ENCODE data around the gene KIF3A. TPM values are rescaled to one million over a fixed set of nuclear protein-coding genes. Genes with fewer than 3 reads are reported as not detected.

KIF3A gene
- total RNA-seq = 20.7 TPM

DNA sequence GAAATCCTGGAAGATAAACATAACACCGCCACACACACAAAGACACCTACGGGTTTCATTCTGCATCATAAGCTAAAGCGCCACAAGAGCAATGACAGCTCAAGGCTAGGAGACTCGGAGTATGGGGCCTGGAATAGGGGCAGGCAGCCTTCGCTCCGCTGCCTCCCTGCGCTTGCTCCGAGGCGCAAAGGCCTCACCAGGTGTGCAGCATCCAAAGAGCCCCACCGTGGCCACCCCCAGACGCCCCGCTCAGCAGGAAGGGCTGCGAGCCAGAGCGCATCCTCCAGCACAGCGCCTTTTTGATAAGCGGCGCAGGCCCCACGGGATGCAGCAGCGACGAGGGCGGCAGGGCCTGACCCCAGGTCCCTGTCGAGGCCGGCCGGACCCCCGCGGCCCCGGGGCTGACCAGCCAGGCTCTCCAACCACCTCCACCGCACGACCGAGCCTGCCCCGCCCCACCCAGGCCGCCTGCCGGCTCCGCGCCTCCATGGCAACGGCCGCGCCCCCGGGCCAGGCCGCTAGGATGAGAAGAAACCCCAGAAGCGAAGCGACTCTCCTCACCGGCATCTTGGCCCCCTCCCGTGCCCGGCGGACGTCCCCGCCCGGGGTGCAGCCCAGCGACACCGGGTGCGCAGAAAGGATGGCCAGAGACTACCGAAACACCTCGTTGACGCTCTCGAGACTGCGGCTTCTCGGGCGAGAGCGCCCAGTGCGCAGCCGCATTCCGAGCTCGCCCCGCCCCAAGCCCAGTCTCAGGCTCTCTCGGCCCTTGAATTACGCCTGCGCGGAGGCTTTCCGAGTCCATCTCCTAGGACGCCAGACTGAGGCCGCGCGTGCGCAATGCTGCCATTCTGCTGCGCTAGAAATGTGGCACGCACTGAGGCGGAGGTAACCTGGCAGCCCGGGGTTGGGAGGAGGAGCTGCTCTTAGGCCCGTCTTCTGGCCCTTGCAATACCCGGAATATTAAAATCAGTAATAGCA lies at the start of gene KIF3A:
Gene KIF3A, minus strand, starts transcription at position 694 of the 981 bp plus-strand sequence. Its CDS starts 127 bp downstream, at position 567.
- DNase-seq (ENCODE audit: low spot score) (peak; percentile 97), ATAC-seq (peak; percentile 100)
- intact Hi-C loops (cut with DNase I) = no loop called here

DNA sequence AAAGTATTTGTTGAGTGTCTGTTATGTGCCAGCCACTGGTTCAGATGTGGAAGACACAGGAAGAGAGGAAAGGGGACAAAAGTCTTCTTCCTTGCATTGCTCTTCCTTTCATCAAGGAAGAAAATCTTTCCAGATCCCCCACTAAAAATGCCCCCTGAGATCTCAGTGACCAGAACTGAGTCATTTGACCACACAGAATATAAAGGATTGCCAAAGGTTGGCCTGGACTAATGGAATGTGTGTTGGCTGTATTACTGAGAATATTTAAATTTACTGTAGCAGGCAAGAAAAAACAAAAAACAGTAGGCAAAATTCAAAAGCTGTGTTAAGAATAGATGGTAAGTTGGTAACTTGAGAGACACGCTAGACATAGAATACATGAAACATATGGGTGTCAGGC lies 49.7 kb upstream of the KIF3A start:
- no peak for ATAC-seq
- intact Hi-C loops (cut with DNase I) = no loop called here
- no peak for DNase-seq (ENCODE audit: low spot score)

DNA sequence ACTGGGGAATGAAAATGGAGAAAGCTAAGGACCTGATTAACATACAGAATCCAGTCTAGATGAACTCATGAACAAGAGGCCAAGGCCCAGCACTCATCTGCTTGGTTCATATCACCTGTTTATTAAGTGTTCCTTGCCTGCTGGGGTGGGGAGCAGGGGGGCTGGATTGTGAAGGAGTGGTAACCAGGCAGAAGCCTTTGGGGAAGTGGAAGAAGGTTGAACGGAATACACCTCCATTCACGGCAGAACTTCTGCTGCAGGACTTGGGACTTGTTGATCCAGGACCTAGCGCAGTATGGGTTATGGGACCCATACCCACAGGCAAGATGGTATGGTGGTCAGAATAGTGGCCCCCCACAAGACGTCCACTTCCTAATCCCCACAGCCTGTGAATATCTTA lies 48.5 kb upstream of the KIF3A start:
- intact Hi-C loops (cut with DNase I) = no loop called here
- ATAC-seq = no peak
- DNase-seq (ENCODE audit: low spot score) = no peak

DNA sequence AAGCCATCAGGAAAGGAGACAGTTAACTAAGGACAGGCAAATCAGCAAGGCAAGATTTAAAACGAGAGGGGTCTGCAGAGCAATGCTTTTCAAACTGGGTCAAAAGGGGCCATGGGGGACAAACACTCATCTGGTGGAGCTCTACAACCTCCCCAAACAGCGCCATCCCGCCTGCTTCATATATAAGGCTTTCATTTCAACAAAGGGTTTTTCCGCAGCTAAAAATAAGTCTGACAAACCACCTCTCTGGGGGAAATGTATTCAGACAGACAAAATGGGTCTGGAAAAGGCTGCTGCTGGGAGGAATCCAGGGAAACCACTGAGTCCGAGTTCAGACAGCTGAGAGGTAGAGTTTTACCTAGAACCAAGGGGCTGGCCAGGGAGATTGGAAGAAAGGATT lies 48.0 kb upstream of the KIF3A start:
- intact Hi-C loops (cut with DNase I) = no loop called here
- ATAC-seq (no peak), DNase-seq (ENCODE audit: low spot score) (no peak)

DNA sequence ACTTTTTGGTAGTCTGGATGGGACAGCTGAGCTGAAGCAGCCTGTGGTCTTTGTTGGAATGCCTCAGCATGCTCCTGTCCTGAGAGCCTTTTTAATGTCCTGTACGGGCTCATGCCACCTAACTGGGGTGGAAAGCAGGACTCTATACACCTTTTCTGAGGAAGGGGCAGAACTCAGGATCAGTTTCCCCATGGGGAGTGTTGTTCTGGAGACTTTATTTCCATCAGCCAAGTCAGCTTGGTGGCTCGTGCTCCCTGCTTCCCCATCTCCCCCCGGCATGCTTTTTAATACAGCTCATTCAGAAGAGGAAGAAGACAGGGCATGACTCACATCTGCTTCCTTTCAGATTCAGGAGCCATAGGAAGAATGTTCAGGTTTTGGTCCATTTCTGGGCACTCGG lies 44.8 kb upstream of the KIF3A start:
- ATAC-seq (no peak), DNase-seq (ENCODE audit: low spot score) (no peak)
- intact Hi-C loops (cut with DNase I) = no loop called here

DNA sequence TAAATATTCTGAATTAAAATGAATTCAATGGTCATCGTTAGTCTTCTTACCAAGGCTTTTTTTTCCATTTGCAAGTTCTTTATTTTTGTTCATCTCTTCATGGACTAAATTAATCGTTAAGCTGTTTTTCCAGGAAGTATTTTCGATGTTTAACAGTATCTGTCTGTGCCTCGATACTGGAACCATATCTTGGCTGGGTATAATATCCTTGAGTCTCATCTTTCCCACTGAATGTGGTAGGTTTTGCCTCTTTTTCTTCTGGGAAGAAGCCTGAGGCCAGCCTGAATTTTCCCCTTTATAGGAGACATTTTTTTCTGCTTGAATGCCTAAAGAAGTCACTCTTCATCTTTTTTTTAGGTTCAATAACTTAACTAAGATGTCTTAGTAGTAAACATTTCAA lies 43.7 kb upstream of the KIF3A start:
- intact Hi-C loops (cut with DNase I) = no loop called here
- no peak for DNase-seq (ENCODE audit: low spot score)
- ATAC-seq = no peak

DNA sequence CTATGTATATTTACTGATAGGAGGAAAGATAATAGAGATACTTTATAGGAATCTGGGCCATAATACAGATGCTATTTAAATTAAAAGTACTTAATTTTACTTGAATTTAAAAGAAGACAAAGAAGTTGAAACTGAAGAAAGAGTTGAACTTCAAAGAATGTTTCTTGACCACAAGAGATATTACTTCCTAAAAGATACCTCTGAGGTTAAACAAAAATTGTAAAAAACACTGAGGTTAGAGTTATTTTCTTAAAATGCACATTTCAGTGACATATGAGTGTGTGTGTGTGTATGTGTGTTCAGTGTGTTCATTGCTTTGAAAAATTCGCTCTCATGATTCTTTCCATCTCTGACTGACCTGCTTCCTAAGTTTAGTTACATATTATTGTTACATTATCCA lies 43.2 kb upstream of the KIF3A start:
- intact Hi-C loops (cut with DNase I) = no loop called here
- no peak for ATAC-seq

DNA sequence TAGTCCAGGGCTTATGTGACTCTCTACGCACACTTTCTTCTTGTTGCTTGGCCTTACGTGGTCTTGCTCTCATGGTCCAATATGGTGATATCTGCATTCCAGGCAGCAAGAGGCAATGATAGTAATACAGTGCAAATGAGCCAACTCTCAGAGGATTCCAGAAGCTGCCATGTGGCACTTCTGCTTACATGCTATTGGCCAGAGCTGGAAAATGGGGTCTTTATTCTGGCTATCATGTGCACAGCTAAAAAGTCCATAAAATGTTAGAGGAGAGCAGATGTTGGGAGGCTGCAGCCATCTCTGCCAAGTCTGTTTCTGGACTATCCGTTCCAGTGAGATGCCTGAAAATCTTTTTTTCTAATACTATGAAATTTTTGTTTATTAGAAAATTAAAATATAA lies 42.6 kb upstream of the KIF3A start:
- DNase-seq (ENCODE audit: low spot score) = no peak
- intact Hi-C loops (cut with DNase I) = no loop called here
- ATAC-seq = no peak

More for the DNA sequence above, 43.2 kb upstream of the KIF3A start:
- DNase-seq (ENCODE audit: low spot score) = no peak

DNA sequence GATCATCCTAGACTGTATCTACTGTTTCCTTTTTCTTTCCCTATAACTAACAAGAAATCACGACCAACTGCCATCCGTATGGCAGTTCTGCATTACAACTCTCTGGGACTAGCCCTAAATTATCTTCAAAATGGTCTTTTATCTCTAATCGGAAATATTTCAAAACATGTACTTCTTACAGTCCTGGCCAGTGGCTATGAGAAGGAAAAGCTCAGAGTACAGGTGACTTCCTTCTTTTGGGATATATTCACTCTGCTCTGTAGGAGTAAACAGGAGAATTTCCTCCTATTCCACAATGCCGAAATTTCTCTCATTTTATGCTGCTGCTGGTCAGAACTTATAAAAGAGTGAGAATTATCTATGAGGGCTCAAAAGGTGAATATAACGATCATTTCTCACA lies 41.5 kb upstream of the KIF3A start:
- DNase-seq (ENCODE audit: low spot score) (no peak), ATAC-seq (no peak)
- intact Hi-C loops (cut with DNase I) = no loop called here

DNA sequence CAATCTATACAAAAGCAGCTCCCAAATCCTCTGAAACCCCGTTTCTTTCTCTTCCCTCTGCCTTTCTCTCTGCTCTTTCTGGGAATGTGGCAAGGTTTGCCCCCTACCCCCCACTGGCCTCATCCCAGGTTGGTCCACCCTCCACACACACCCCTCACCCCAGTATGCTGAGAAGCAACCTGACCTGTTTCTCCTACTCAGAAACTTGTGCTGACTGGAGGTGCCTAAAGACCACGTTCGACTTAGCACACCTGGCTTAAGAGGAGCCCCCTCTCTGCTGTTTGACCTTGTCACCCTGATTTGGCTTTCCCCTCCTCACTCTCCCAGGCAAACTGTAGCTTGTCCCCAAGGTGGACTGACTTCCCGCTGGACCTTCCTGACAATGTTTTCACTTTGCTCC lies 40.8 kb upstream of the KIF3A start:
- ATAC-seq (no peak), DNase-seq (ENCODE audit: low spot score) (no peak)
- intact Hi-C loops (cut with DNase I) = no loop called here

DNA sequence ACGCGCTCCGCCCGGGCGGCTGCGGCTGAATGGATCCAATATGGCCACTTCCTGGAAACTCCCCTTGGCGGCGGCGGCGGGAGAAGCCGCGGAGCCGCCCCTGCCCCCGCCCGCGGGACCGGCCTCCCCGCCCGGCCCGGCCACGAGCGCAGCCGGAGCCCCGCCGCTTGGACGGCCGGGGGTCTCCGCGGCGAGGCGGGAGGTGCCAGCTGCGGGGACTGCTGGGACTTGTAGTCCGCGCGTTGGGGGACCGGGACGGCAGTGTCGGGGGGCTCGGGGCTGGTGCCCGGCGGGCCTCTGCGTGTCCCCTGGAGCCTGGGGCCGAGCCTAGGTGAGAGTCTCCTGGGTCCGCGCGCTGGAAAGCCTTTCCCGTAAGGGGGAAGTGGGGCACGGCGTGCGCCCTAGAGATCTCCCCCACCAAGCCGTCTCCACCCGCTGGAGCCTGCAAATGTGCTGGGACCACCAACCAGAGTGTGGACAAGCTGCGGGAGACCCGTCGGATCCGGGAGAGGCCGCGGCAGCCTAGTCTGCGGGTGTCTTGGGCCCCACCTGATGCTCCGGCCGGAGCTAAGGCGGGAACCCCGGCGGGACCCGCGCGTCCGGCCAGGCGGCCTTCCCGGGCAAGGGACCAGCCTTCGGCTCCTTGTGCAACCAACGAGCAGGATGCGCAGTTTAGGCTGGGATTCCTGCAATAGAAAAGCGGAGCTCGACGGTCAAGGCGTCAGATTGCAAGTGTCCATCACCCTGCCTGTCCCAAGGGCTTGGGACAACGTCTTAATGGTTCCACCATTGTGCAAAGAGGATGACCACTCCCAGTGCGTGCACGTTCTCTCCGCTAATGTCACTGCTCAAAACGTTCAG lies 40.1 kb upstream of the KIF3A start, which contains the start of gene SEPTIN8:
Gene SEPTIN8, minus strand, starts transcription at position 31 of the 861 bp plus-strand sequence. CDS start 102 bp downstream, outside the sequence.
- ATAC-seq (peak; percentile 72), DNase-seq (ENCODE audit: low spot score) (peak; percentile 76)
- intact Hi-C loops (cut with DNase I) = no loop called here

DNA sequence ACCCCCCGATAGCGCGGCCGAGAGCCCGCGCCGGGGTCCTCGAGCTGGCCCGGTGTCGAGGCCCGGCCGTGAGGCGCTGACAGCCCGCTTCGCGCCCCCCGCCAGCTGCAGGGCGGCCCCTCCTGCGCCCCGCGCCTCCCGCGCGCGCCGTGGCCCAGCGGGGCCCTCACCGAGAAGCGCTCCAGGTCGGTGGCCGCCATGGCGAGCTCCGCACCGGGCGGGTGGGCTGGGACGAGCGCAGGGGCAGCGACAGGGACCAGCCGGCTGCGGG lies 39.5 kb upstream of the KIF3A start:
- ATAC-seq = no peak

DNA sequence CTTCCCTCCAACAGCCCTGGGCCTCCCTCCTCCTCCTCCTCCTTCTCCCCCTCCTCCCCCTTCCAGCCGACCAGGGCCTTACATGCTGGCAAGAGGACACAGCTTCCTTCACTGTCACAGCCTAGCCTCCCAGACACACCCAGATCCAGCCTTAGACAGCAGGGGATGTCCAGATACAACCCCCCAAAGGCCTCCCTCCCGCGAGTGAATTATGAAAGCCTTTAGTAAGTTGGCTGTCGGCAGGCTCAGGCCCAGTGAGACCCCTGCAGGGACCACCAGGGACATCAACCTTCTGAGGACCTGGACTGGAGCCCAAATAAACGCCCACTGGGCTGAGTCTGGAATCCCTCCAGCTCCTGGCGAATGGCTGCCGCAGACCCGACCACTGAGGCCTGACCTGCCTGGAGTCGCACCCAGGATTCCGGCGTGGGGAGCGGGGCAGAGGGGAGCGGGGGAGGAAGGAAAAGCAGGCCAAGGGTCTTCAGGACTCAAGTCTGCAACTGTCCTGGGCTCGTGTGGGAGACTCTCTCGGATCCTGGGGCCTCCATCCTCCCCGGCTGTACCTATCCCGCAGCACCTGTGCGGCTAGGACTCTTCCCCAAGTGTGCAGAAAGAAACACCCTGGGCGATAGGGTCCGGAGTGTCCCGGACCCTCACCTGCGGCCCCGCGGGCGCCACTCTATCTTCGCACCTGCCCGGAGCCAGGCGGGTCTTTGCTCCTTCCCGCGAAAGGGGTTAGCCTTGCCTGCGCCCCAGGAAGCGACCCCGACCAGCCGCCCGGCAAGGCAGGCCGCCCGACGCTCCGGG lies 39.0 kb upstream of the KIF3A start:
- DNase-seq (ENCODE audit: low spot score) = no peak
- peak; percentile 48 for ATAC-seq
- intact Hi-C loops (cut with DNase I) = no loop called here

More for the DNA sequence above, 39.5 kb upstream of the KIF3A start:
- DNase-seq (ENCODE audit: low spot score) = no peak
- intact Hi-C loops (cut with DNase I) = no loop called here

DNA sequence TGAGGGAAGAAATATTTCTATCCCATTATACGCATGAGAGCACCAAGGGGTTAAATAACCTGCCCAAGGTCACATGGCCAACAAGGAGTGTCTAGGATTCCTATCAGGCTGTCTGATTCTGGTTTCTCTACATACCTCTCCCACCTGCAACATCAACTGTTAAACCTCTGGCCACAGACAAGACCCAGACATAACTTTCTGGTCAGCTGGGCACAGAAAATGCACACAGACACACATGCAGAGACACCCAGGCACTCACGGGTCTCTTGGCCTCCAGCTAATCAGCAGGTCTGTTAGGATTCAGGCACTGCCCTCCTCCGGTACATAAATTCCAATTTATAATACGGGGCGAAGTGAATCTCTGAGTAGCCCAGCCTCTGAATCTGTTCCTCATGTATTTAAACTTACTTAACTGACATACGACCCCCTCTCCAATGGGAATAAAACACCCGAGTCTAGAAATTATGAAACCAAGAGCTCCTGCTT lies 38.2 kb upstream of the KIF3A start:
- intact Hi-C loops (cut with DNase I) = no loop called here
- DNase-seq (ENCODE audit: low spot score) (no peak), ATAC-seq (no peak)

DNA sequence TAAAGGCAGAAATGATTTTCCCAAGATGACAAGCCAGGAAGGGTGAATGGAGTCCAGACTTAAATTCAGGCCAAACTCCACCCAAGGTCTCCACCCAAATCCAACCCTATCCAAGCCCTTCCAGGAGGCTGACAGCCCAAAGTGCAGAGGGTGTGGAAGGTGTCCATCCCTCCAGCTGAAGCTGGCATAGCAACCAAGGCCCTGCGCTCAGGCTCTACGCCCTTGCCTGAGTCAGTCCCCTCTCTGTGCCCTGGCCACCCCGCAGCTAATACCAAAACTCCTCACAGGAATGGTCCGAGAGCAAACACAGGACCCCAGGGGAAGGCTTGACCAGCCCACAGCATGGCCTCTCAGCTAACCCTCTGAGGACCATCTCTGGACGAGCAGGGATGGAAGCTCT lies 37.5 kb upstream of the KIF3A start:
- intact Hi-C loops (cut with DNase I) = no loop called here
- no peak for DNase-seq (ENCODE audit: low spot score)
- peak; percentile 19 for ATAC-seq

DNA sequence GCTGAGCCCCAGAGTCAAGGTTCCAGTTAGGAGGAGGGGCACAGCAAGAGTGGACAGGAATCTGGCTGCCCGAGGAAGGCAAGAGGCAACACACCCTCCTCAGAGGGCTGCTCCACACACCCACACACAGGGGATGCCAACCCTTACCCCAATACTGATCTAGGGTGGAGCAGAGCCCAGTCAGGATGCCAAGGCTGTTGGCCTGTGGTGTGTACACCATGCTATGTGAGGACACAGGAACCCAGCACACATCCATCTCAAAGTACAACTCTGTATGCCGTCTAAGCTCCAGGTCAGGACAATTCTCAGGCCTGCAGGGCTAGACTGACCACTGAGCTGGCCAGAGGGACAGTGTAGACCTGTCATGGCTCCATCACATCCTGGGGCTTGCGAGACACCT lies 37.1 kb upstream of the KIF3A start:
- DNase-seq (ENCODE audit: low spot score) (no peak), ATAC-seq (no peak)
- intact Hi-C loops (cut with DNase I) = no loop called here

DNA sequence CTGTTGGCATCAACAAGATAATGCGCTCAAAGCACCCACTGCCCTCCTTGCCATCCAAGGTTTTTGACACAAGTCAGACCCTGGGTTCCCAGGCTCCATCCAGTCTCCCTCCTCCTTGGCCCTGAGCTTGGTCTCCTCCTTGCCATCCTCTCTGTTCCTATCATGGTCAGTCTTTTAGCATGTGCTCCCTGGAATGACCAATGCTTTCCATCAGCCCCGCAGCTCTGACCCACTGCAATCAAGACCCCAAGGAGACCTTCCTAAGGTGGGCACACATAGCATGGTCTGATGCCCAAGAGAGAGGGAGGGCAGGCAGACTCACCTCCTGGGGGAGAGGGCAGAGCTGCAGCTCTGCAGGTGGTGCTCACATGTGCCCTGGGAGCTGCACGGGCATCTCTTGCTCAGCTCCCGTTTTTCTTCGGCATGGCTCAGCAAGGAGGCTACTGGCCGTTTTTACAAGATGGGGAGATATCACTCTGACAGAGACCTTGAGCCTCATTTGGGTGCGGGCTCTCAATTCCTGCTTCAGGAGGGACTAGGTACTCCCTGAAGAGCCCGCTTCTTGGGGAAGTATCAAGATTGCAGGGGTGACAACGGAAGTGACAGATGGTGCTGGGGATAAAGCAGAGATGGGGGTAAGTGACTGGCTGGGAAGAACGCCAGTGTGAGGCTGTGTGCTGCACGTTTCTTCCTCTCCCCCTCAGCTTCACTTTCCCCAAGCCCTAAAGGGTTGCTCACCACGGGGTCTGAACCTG lies 36.4 kb upstream of the KIF3A start:
- DNase-seq (ENCODE audit: low spot score) = no peak

DNA sequence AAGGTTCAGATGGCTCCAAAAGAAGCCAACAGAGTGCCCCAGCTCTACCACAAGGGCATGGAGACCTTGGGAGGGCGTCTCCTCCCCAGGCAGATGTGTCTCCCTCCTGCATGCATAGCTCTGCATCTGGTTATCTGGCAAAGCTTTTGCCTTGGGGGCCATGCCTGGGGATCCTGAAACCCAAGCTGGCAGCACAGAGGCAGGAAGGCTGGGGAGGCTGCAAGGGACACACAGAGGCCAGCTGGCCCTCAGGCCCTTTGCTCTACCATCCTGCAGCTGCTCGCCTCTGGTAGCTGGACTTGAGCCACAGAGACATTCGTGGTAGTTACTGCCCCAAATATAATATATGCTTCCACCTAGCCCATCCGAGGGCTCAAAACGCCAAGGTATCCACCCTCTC lies 35.8 kb upstream of the KIF3A start:
- DNase-seq (ENCODE audit: low spot score) = no peak
- intact Hi-C loops (cut with DNase I) = no loop called here
- ATAC-seq = no peak

More for the DNA sequence above, 36.4 kb upstream of the KIF3A start:
- ATAC-seq = no peak
- intact Hi-C loops (cut with DNase I) = no loop called here
